IPS-18a (cell line): ENCODE results near the gene NR2F1-AS1.
"Not testable (repeated sequence)": the region's sequence is repeated elsewhere in the genome, so short reads cannot be mapped to it uniquely, and the experiment has no call there.

Experiments used
- H3K27ac ChIP-seq: one replicate; pipeline ENCODE4 v1.5.1; 2013; ENCODE audit warnings: low read length
- H3K27me3 ChIP-seq: one replicate; pipeline ENCODE4 v1.6.1; 2013; ENCODE audit warnings: mild to moderate bottlenecking, low read length; ENCODE audit not compliant: control insufficient read depth, insufficient read depth
- H3K36me3 ChIP-seq: one replicate; pipeline ENCODE4 v1.6.1; 2013; ENCODE audit warnings: low read depth, low read length; ENCODE audit not compliant: control insufficient read depth
- H3K4me1 ChIP-seq: one replicate; pipeline ENCODE4 v1.6.1; 2013; ENCODE audit warnings: low read depth, low read length; ENCODE audit not compliant: control insufficient read depth
- H3K4me3 ChIP-seq: one replicate; pipeline ENCODE4 v1.5.1; 2013; ENCODE audit warnings: low read length
- H3K9ac ChIP-seq: one replicate; pipeline ENCODE4 v1.6.1; 2013; ENCODE audit warnings: mild to moderate bottlenecking, low read length, moderate library complexity
- H3K9me3 ChIP-seq: one replicate; pipeline ENCODE4 v1.6.1; 2013; ENCODE audit warnings: low read depth, low read length; ENCODE audit not compliant: control insufficient read depth

The NR2F1-AS1 gene

GRCh38 chr5:93513298-93513697, 67.7 kb downstream of the NR2F1-AS1 start:
- Histone ChIP-seq H3K27me3 (no peaks in the 10 kb centered on the region), H3K9me3 (no peaks in the 10 kb centered on the region), H3K27ac (no peak overlapping the region), H3K9ac (no peak overlapping the region), H3K4me1 (no peaks in the 10 kb centered on the region), H3K4me3 (no peak overlapping the region), H3K36me3 (no peaks in the 10 kb centered on the region)

GRCh38 chr5:93512799-93513198, 68.2 kb downstream of the NR2F1-AS1 start:
- no peaks in the 10 kb centered on the region for H3K4me1 ChIP-seq
- no peaks in the 10 kb centered on the region for H3K9me3 ChIP-seq
- no peak overlapping the region for H3K9ac ChIP-seq
- no peaks in the 10 kb centered on the region for H3K36me3 ChIP-seq
- H3K4me3 ChIP-seq: no peak overlapping the region
- H3K27ac ChIP-seq: no peak overlapping the region
- no peaks in the 10 kb centered on the region for H3K27me3 ChIP-seq

- Histone ChIP-seq H3K36me3 (no peaks in the 10 kb centered on the region), H3K4me1 (no peaks in the 10 kb centered on the region), H3K4me3 (no peak overlapping the region), H3K27me3 (no peaks in the 10 kb centered on the region), H3K9ac (no peak overlapping the region), H3K9me3 (no peaks in the 10 kb centered on the region), H3K27ac (no peak overlapping the region)
Observed at GRCh38 chr5:93511445-93511844, 69.6 kb downstream of the NR2F1-AS1 start.

- no peak overlapping the region for H3K27ac ChIP-seq
- no peak overlapping the region for H3K9ac ChIP-seq
- no peaks in the 10 kb centered on the region for H3K4me1 ChIP-seq
- no peaks in the 10 kb centered on the region for H3K9me3 ChIP-seq
- no peaks in the 10 kb centered on the region for H3K36me3 ChIP-seq
- no peak overlapping the region for H3K4me3 ChIP-seq
- H3K27me3 ChIP-seq: no peaks in the 10 kb centered on the region
Observed at GRCh38 chr5:93510626-93511380, 70.2 kb downstream of the NR2F1-AS1 start.

GRCh38 chr5:93505553-93505952, 75.5 kb downstream of the NR2F1-AS1 start:
- H3K9me3 ChIP-seq, H3K9ac ChIP-seq, H3K27ac ChIP-seq, H3K27me3 ChIP-seq, H3K4me1 ChIP-seq, H3K36me3 ChIP-seq, H3K4me3 ChIP-seq: not testable (repeated sequence)

GRCh38 chr5:93503598-93504067, 77.4 kb downstream of the NR2F1-AS1 start:
- Histone ChIP-seq H3K27me3 (no peaks in the 10 kb centered on the region), H3K4me1 (no peaks in the 10 kb centered on the region), H3K9me3 (no peaks in the 10 kb centered on the region), H3K9ac (no peak overlapping the region), H3K4me3 (no peak overlapping the region), H3K27ac (no peak overlapping the region), H3K36me3 (no peaks in the 10 kb centered on the region)

GRCh38 chr5:93497096-93497495, 83.9 kb downstream of the NR2F1-AS1 start:
- H3K27me3 ChIP-seq: no peaks in the 10 kb centered on the region
- no peaks in the 10 kb centered on the region for H3K4me1 ChIP-seq
- no peaks in the 10 kb centered on the region for H3K36me3 ChIP-seq
- no peaks in the 10 kb centered on the region for H3K9me3 ChIP-seq
- H3K9ac ChIP-seq: no peak overlapping the region
- no peak overlapping the region for H3K27ac ChIP-seq
- no peak overlapping the region for H3K4me3 ChIP-seq

GRCh38 chr5:93479982-93480509, 101.0 kb downstream of the NR2F1-AS1 start:
- peaks cover 6% of the 10 kb centered on the region for H3K9me3 ChIP-seq
- no peaks in the 10 kb centered on the region for H3K27me3 ChIP-seq
- H3K27ac ChIP-seq: no peak overlapping the region
- no peaks in the 10 kb centered on the region for H3K4me1 ChIP-seq
- no peak overlapping the region for H3K9ac ChIP-seq
- no peaks in the 10 kb centered on the region for H3K36me3 ChIP-seq
- H3K4me3 ChIP-seq: no peak overlapping the region

- no peaks in the 10 kb centered on the region for H3K27me3 ChIP-seq
- H3K36me3 ChIP-seq: no peaks in the 10 kb centered on the region
- H3K9me3 ChIP-seq: peaks cover 6% of the 10 kb centered on the region
Observed at GRCh38 chr5:93477816-93478215, 103.2 kb downstream of the NR2F1-AS1 start.

GRCh38 chr5:93476251-93476742, 104.7 kb downstream of the NR2F1-AS1 start:
- no peaks in the 10 kb centered on the region for H3K36me3 ChIP-seq
- no peaks in the 10 kb centered on the region for H3K27me3 ChIP-seq
- H3K4me3 ChIP-seq: no peak overlapping the region
- H3K9me3 ChIP-seq: peaks cover 6% of the 10 kb centered on the region
- H3K27ac ChIP-seq: no peak overlapping the region
- no peaks in the 10 kb centered on the region for H3K4me1 ChIP-seq
- H3K9ac ChIP-seq: no peak overlapping the region

More at GRCh38 chr5:93477816-93478215, 103.2 kb downstream of the NR2F1-AS1 start:
- Histone ChIP-seq H3K27ac (no peak overlapping the region), H3K9ac (no peak overlapping the region), H3K4me3 (no peak overlapping the region), H3K4me1 (no peaks in the 10 kb centered on the region)

GRCh38 chr5:93462916-93463315, 118.1 kb downstream of the NR2F1-AS1 start:
- Histone ChIP-seq H3K27ac (no peak overlapping the region), H3K9ac (no peak overlapping the region), H3K27me3 (no peaks in the 10 kb centered on the region), H3K4me3 (no peak overlapping the region), H3K36me3 (no peaks in the 10 kb centered on the region), H3K4me1 (no peaks in the 10 kb centered on the region), H3K9me3 (peaks cover 23% of the 10 kb centered on the region)

GRCh38 chr5:93461756-93462155, 119.3 kb downstream of the NR2F1-AS1 start:
- Histone ChIP-seq H3K27me3 (no peaks in the 10 kb centered on the region), H3K27ac (no peak overlapping the region), H3K4me3 (no peak overlapping the region), H3K9ac (no peak overlapping the region), H3K36me3 (no peaks in the 10 kb centered on the region), H3K4me1 (no peaks in the 10 kb centered on the region), H3K9me3 (peaks cover 23% of the 10 kb centered on the region)
